NCI-H1048 (cell line): Measurements from ENCODE around the gene SGPL1.

Experiments used
- DNase-seq: peaks from one replicate; lab custom pipeline; 2025; lab: John Stamatoyannopoulos, UW

SGPL1 gene

GRCh38 chr10:70810967-70811366 is 4.8 kb upstream of the SGPL1 start:
- DNase-seq = no peak

- no peak for DNase-seq
These were observed 3.9 kb upstream of the SGPL1 start for GRCh38 chr10:70811881-70812280.

- DNase-seq = no peak
These were observed 2.9 kb upstream of the SGPL1 start for GRCh38 chr10:70812814-70813213.

- DNase-seq = no peak
These were observed 1.6 kb upstream of the SGPL1 start for GRCh38 chr10:70814126-70814525.

- DNase-seq = peak; percentile 54
These were observed 609 bp downstream of the SGPL1 start for GRCh38 chr10:70816220-70816894.

- no peak for DNase-seq
These were observed 5.4 kb downstream of the SGPL1 start for GRCh38 chr10:70820976-70821750.

- no peak for DNase-seq
These were observed 6.5 kb downstream of the SGPL1 start for GRCh38 chr10:70822076-70822820.

GRCh38 chr10:70827086-70827757 is 11.5 kb downstream of the SGPL1 start:
- no peak for DNase-seq

- no peak for DNase-seq
These were observed 13.2 kb downstream of the SGPL1 start for GRCh38 chr10:70828923-70829322.

GRCh38 chr10:70829543-70829942 is 13.8 kb downstream of the SGPL1 start:
- no peak for DNase-seq

- no peak for DNase-seq
These were observed 14.4 kb downstream of the SGPL1 start for GRCh38 chr10:70830164-70830563.

GRCh38 chr10:70832221-70832620 is 16.5 kb downstream of the SGPL1 start:
- no peak for DNase-seq

- no peak for DNase-seq
These were observed 17.2 kb downstream of the SGPL1 start for GRCh38 chr10:70832852-70833528.

GRCh38 chr10:70833601-70834000 is 17.9 kb downstream of the SGPL1 start:
- no peak for DNase-seq

GRCh38 chr10:70834021-70834420 is 18.3 kb downstream of the SGPL1 start:
- no peak for DNase-seq

- DNase-seq = no peak
These were observed 18.8 kb downstream of the SGPL1 start for GRCh38 chr10:70834441-70835151.

- no peak for DNase-seq
These were observed 20.6 kb downstream of the SGPL1 start for GRCh38 chr10:70836319-70836718.

- no peak for DNase-seq
These were observed 21.9 kb downstream of the SGPL1 start for GRCh38 chr10:70837660-70838059.

GRCh38 chr10:70838270-70838805 is 22.6 kb downstream of the SGPL1 start:
- DNase-seq = no peak

- DNase-seq = no peak
These were observed 25.1 kb downstream of the SGPL1 start for GRCh38 chr10:70840836-70841235.

- DNase-seq = no peak
These were observed 27.6 kb downstream of the SGPL1 start for GRCh38 chr10:70843333-70843732.
